Fibroblast of lung (primary cell): ENCODE data around the gene MTRFR.

Experiments
- EZH2 ChIP-seq: IDR thresholded peaks from 2 replicates; pipeline ENCODE4 v1.5.1; 2012; ENCODE audit warnings: low read length, control low read depth, mild to moderate bottlenecking; ENCODE audit errors: missing control alignments
- TF ChIP-seq, protein P1 (sequence below), 2 donors: IDR thresholded peaks in 1 of 2; conservative IDR thresholded peaks in 1 of 2; 1 replicate in 1 of 2; 2 replicates in 1 of 2; pipeline ENCODE4 v1.5.1; 2011 to 2012; ENCODE audit warnings: low read length in 2 of 2, control low read depth in 1 of 2, inconsistent platforms in 1 of 2, low read depth in 1 of 2, mild to moderate bottlenecking in 1 of 2

DNA sequence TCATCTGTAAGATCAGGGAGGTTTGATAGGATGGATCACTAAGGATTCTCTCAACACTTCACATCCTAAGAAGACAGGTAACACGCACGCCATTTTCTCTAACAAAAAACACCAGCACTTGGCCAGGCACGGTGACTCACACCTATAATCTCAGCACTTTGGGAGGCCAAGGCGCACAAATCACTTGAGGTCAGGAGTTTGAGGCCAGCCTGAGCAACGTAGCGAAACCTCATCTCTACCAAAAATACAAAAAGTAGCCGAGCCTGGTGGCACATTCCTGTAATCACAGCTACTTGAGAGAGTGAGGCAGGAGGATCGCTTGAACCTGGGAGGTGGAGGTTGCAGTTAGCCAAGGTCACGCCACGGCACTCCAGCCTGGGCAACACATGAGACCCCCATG lies 48.9 kb downstream of the MTRFR start:
- no peak for TF ChIP-seq EZH2
- TF ChIP-seq, protein P1, sequence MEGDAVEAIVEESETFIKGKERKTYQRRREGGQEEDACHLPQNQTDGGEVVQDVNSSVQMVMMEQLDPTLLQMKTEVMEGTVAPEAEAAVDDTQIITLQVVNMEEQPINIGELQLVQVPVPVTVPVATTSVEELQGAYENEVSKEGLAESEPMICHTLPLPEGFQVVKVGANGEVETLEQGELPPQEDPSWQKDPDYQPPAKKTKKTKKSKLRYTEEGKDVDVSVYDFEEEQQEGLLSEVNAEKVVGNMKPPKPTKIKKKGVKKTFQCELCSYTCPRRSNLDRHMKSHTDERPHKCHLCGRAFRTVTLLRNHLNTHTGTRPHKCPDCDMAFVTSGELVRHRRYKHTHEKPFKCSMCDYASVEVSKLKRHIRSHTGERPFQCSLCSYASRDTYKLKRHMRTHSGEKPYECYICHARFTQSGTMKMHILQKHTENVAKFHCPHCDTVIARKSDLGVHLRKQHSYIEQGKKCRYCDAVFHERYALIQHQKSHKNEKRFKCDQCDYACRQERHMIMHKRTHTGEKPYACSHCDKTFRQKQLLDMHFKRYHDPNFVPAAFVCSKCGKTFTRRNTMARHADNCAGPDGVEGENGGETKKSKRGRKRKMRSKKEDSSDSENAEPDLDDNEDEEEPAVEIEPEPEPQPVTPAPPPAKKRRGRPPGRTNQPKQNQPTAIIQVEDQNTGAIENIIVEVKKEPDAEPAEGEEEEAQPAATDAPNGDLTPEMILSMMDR (conservative IDR thresholded peaks at IDR 0.05 in 1 of 2, IDR thresholded peaks at IDR 0.05 in 1 of 2; ENCODE audit: low read depth in 1 of 2, low read length in 2 of 2): no peak
